ENCODE measurements around the gene SLC35F2. TPM values are rescaled to one million over a fixed set of nuclear protein-coding genes. Genes with fewer than 3 reads are reported as not detected.

SLC35F2 gene
- total RNA-seq, 4 donors from 2014 or later = 1.7 to 5.7 (median 3.7) TPM

GRCh38 chr11:107783121-107783520, 75.5 kb downstream of the SLC35F2 start:
- no peak for TF ChIP-seq CTCF (IDR thresholded peaks at IDR 0.05; ENCODE audit: low read depth)

- no peak for TF ChIP-seq CTCF (IDR thresholded peaks at IDR 0.05; ENCODE audit: low read depth)
Observed at GRCh38 chr11:107780775-107781174, 77.8 kb downstream of the SLC35F2 start.

GRCh38 chr11:107780136-107780535, 78.5 kb downstream of the SLC35F2 start:
- no peak for TF ChIP-seq CTCF (IDR thresholded peaks at IDR 0.05; ENCODE audit: low read depth)

- TF ChIP-seq CTCF (IDR thresholded peaks at IDR 0.05; ENCODE audit: low read depth) = no peak
Observed at GRCh38 chr11:107778839-107779517, 79.6 kb downstream of the SLC35F2 start.

GRCh38 chr11:107777110-107777509, 81.5 kb downstream of the SLC35F2 start:
- TF ChIP-seq CTCF (IDR thresholded peaks at IDR 0.05; ENCODE audit: low read depth) = no peak

- TF ChIP-seq CTCF (IDR thresholded peaks at IDR 0.05; ENCODE audit: low read depth) = no peak
Observed at GRCh38 chr11:107776062-107776461, 82.5 kb downstream of the SLC35F2 start.

GRCh38 chr11:107770551-107770951, 88.0 kb downstream of the SLC35F2 start:
- TF ChIP-seq CTCF (IDR thresholded peaks at IDR 0.05; ENCODE audit: low read depth) = no peak

Measured in subcutaneous adipose tissue (tissue), 4 donors.